K562 (cell line): Measurements from ENCODE around the gene MMEL1. TPM values are rescaled to one million over a fixed set of nuclear protein-coding genes. Genes with fewer than 3 reads are reported as not detected.

Experiments used
- BCOR ChIP-seq: fragments of 450-650 bp; IDR thresholded peaks from 2 replicates; pipeline ENCODE4 v1.6.1; 2016
- CREB1 ChIP-seq, 2 experiments: sonication (generic) in 1 of 2; formaldehyde crosslinking in 1 of 2; IDR thresholded peaks; 2 replicates each; pipeline versions ENCODE4 v1.6.1 to v1.8.0; 2012 to 2022; ENCODE audit warnings: inconsistent platforms in 1 of 2, mild to moderate bottlenecking in 1 of 2, missing genetic modification reagents in 1 of 2, moderate library complexity in 1 of 2
- KLF6 ChIP-seq: fragments of 250-450 bp; sonication (Bioruptor Pico); IDR thresholded peaks from 2 replicates; pipeline ENCODE4 v1.4.0; 2020; ENCODE audit warnings: mild to moderate bottlenecking, moderate library complexity, borderline replicate concordance
- MECOM ChIP-seq: fragments of 250-450 bp; sonication (Bioruptor Pico); IDR thresholded peaks from 2 replicates; pipeline ENCODE4 v1.8.0; 2022; ENCODE audit warnings: inconsistent platforms
- SRSF7 ChIP-seq: fragments of 200-400 bp; formaldehyde crosslinking; optimal IDR thresholded peaks from 2 replicates; pipeline ENCODE3; 2017; ENCODE audit warnings: mild to moderate bottlenecking, low read depth, low read length
- TEAD2 ChIP-seq: fragments of 450-650 bp; IDR thresholded peaks from 2 replicates; pipeline ENCODE4 v1.6.1; 2016; ENCODE audit warnings: missing genetic modification characterization, control low read depth, missing compliant biosample characterization
- polyA plus RNA-seq, 8 experiments: library from polyadenylated mRNA; depleted of rRNA in 4 of 8; stranded (reverse) in 5 of 8; unstranded in 3 of 8; fragments of >200 nt; fragmentation: Nextera tagmentation in 2 of 8; fragmentation: Illumina TruSeq in 1 of 8; extraction: Ambion mirVana in 2 of 8; extraction: Trizol in 1 of 8; gene quantifications; 2 replicates each; pipeline versions ENCODE4 v1.2.1 to v1.2.3, GENCODE V29; 2011 to 2014; ENCODE audit warnings: inconsistent platforms in 1 of 8, missing spikeins in 1 of 8
- total RNA-seq, 7 experiments: library from RNA; depleted of rRNA in 6 of 7; stranded (reverse); fragments of >200 nt in 6 of 7; fragmentation: Illumina TruSeq in 2 of 7; extraction: Trizol in 2 of 7; gene quantifications; 2 replicates each; pipeline versions ENCODE4 v1.2.1 to v1.2.3, GENCODE V29; 2011 to 2021; ENCODE audit warnings: low replicate concordance in 1 of 7
- TF ChIP-seq, protein P1 (sequence below): sonication (generic); formaldehyde crosslinking; IDR thresholded peaks from 2 replicates; pipeline ENCODE4 v1.8.0; 2022; ENCODE audit warnings: mild to moderate bottlenecking, missing genetic modification reagents
- TF ChIP-seq, protein P2 (sequence below): fragments of 250-450 bp; sonication (Bioruptor Pico); IDR thresholded peaks from 2 replicates; pipeline ENCODE4 v1.8.0; 2021; ENCODE audit warnings: mild to moderate bottlenecking, moderate library complexity
- TF ChIP-seq, protein P3 (sequence below): sonication (generic); formaldehyde crosslinking; IDR thresholded peaks from 2 replicates; pipeline ENCODE4 v1.8.1; 2023; ENCODE audit warnings: missing genetic modification reagents, mild to moderate bottlenecking, borderline replicate concordance
- TF ChIP-seq, protein P4 (sequence below), 3 experiments: IDR thresholded peaks in 2 of 3; conservative IDR thresholded peaks in 1 of 3; 2 replicates each; pipeline ENCODE4 v1.5.1; 2011 to 2012; ENCODE audit warnings: low read length in 3 of 3, mild to moderate bottlenecking in 3 of 3, control low read depth in 2 of 3, improper control_type of control experiment in 1 of 3, inconsistent platforms in 1 of 3, low read depth in 1 of 3, mixed read lengths in 1 of 3, moderate library complexity in 1 of 3; ENCODE audit not compliant: insufficient read depth in 2 of 3
- TF ChIP-seq, protein P5 (sequence below): fragments of 450-650 bp; IDR thresholded peaks from 2 replicates; pipeline ENCODE4 v1.7.0; 2016; ENCODE audit warnings: borderline replicate concordance
- TF ChIP-seq, protein P6 (sequence below): fragments of 250-450 bp; sonication (Bioruptor Pico); IDR thresholded peaks from 2 replicates; pipeline ENCODE4 v1.5.0; 2021

Gene MMEL1
- total and polyA plus RNA-seq, 9 of the 15 experiments (the other 6 are each of a cell fraction or from before 2014, with no cell fraction given): not detected

DNA sequence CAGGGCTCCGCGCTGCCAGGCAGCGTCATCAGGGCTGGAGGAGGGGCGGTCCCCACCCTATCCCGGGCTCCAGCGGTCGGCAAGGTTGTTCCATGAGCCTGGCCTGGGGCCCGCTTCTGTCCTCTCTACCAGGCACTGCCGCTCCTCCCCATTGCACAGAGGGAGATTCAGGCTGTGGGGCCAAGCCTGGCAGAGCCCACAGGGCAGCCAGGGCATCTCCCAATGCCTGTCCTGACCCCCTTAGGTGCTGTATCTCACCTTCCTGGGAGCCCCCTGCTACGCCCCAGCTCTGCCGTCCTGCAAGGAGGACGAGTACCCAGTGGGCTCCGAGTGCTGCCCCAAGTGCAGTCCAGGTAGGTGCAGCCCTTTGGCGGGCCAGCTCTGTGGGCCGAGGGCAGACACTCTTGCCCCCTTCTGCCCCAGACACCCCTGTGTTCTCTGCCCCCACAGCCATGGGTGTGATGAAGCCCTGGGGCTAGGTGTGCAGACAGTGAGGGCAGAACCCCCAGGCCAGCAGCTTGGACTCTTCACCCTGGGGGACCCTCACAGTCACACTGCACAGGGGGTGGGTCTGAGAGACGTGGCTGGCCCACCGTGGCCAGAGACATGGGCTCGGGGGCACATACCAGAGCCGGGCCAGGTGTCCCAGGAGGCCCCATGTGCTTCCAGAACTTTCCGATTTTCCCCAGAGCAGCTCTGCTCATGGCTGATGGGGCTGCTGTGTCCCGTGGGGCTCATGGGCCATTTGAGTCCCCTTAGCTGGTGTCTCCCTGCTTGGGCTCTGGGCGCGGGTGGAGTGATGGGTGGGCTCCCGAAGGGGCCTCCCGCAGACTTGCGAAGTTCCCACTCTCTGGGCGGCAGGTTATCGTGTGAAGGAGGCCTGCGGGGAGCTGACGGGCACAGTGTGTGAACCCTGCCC, 75.1 kb downstream of the MMEL1 start (continued):
- TF ChIP-seq, protein P1, sequence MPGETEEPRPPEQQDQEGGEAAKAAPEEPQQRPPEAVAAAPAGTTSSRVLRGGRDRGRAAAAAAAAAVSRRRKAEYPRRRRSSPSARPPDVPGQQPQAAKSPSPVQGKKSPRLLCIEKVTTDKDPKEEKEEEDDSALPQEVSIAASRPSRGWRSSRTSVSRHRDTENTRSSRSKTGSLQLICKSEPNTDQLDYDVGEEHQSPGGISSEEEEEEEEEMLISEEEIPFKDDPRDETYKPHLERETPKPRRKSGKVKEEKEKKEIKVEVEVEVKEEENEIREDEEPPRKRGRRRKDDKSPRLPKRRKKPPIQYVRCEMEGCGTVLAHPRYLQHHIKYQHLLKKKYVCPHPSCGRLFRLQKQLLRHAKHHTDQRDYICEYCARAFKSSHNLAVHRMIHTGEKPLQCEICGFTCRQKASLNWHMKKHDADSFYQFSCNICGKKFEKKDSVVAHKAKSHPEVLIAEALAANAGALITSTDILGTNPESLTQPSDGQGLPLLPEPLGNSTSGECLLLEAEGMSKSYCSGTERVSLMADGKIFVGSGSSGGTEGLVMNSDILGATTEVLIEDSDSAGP: no peak
- TF ChIP-seq SRSF7: no peak
- TF ChIP-seq, protein P2, sequence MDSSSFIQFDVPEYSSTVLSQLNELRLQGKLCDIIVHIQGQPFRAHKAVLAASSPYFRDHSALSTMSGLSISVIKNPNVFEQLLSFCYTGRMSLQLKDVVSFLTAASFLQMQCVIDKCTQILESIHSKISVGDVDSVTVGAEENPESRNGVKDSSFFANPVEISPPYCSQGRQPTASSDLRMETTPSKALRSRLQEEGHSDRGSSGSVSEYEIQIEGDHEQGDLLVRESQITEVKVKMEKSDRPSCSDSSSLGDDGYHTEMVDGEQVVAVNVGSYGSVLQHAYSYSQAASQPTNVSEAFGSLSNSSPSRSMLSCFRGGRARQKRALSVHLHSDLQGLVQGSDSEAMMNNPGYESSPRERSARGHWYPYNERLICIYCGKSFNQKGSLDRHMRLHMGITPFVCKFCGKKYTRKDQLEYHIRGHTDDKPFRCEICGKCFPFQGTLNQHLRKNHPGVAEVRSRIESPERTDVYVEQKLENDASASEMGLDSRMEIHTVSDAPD: no peak
- TF ChIP-seq CREB1 (IDR thresholded peaks at IDR 0.05): no peak
- TF ChIP-seq CREB1 (CRISPR knock-in tag; IDR thresholded peaks at IDR 0.05): no peak
- TF ChIP-seq KLF6 (CRISPR knock-in tag): no peak
- no peak for TF ChIP-seq MECOM
- TF ChIP-seq, protein P3, sequence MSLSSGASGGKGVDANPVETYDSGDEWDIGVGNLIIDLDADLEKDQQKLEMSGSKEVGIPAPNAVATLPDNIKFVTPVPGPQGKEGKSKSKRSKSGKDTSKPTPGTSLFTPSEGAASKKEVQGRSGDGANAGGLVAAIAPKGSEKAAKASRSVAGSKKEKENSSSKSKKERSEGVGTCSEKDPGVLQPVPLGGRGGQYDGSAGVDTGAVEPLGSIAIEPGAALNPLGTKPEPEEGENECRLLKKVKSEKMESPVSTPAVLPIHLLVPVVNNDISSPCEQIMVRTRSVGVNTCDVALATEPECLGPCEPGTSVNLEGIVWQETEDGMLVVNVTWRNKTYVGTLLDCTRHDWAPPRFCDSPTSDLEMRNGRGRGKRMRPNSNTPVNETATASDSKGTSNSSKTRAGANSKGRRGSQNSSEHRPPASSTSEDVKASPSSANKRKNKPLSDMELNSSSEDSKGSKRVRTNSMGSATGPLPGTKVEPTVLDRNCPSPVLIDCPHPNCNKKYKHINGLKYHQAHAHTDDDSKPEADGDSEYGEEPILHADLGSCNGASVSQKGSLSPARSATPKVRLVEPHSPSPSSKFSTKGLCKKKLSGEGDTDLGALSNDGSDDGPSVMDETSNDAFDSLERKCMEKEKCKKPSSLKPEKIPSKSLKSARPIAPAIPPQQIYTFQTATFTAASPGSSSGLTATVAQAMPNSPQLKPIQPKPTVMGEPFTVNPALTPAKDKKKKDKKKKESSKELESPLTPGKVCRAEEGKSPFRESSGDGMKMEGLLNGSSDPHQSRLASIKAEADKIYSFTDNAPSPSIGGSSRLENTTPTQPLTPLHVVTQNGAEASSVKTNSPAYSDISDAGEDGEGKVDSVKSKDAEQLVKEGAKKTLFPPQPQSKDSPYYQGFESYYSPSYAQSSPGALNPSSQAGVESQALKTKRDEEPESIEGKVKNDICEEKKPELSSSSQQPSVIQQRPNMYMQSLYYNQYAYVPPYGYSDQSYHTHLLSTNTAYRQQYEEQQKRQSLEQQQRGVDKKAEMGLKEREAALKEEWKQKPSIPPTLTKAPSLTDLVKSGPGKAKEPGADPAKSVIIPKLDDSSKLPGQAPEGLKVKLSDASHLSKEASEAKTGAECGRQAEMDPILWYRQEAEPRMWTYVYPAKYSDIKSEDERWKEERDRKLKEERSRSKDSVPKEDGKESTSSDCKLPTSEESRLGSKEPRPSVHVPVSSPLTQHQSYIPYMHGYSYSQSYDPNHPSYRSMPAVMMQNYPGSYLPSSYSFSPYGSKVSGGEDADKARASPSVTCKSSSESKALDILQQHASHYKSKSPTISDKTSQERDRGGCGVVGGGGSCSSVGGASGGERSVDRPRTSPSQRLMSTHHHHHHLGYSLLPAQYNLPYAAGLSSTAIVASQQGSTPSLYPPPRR (CRISPR knock-in tag): no peak
- no peak for TF ChIP-seq TEAD2
- TF ChIP-seq, protein P4, sequence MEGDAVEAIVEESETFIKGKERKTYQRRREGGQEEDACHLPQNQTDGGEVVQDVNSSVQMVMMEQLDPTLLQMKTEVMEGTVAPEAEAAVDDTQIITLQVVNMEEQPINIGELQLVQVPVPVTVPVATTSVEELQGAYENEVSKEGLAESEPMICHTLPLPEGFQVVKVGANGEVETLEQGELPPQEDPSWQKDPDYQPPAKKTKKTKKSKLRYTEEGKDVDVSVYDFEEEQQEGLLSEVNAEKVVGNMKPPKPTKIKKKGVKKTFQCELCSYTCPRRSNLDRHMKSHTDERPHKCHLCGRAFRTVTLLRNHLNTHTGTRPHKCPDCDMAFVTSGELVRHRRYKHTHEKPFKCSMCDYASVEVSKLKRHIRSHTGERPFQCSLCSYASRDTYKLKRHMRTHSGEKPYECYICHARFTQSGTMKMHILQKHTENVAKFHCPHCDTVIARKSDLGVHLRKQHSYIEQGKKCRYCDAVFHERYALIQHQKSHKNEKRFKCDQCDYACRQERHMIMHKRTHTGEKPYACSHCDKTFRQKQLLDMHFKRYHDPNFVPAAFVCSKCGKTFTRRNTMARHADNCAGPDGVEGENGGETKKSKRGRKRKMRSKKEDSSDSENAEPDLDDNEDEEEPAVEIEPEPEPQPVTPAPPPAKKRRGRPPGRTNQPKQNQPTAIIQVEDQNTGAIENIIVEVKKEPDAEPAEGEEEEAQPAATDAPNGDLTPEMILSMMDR (IDR thresholded peaks at IDR 0.05 in 2 of 3, conservative IDR thresholded peaks at IDR 0.05 in 1 of 3; ENCODE audit: insufficient read depth in 2 of 3, low read depth in 1 of 3, low read length in 3 of 3): 0 out of 6 replicates have a peak, but pooled peaks of 1 of the 3 experiments have one; percentile 7
- TF ChIP-seq, protein P5, sequence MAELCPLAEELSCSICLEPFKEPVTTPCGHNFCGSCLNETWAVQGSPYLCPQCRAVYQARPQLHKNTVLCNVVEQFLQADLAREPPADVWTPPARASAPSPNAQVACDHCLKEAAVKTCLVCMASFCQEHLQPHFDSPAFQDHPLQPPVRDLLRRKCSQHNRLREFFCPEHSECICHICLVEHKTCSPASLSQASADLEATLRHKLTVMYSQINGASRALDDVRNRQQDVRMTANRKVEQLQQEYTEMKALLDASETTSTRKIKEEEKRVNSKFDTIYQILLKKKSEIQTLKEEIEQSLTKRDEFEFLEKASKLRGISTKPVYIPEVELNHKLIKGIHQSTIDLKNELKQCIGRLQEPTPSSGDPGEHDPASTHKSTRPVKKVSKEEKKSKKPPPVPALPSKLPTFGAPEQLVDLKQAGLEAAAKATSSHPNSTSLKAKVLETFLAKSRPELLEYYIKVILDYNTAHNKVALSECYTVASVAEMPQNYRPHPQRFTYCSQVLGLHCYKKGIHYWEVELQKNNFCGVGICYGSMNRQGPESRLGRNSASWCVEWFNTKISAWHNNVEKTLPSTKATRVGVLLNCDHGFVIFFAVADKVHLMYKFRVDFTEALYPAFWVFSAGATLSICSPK: no peak
- TF ChIP-seq BCOR: no peak
- TF ChIP-seq, protein P6, sequence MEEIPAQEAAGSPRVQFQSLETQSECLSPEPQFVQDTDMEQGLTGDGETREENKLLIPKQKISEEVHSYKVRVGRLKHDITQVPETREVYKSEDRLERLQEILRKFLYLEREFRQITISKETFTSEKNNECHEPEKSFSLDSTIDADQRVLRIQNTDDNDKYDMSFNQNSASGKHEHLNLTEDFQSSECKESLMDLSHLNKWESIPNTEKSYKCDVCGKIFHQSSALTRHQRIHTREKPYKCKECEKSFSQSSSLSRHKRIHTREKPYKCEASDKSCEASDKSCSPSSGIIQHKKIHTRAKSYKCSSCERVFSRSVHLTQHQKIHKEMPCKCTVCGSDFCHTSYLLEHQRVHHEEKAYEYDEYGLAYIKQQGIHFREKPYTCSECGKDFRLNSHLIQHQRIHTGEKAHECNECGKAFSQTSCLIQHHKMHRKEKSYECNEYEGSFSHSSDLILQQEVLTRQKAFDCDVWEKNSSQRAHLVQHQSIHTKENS (CRISPR knock-in tag): no peak
